ENCODE measurements around the gene ACSS1.

ACSS1 gene

DNA sequence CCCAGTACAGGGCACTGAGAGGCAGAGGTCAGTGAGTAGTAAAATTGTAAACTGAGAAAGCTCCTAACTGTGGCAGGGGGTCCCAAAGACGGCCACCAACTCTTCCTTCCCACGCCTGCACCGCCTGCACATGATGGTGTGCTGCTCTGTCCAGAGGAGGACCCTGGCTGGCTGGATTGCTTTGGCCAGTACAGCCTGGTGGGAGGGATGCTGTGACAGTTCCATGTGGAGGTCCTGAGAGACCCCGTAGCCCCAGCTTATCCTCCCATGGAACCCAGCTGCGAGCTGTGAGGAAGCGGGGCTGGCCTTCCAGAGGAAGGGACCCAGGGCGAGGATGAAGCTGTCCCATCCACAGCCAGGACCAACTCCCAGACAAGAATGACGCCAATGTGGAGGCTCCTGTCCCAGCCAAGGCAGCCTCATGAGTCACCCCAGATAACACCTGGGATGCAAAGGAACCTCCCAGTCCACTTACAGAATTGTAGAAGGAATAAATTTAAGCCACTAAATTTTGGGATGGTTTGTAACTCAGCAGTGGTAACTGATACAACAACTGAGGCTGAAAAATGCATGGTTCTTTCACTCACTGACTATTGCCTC lies 2.0 kb upstream of the ACSS1 start:
- H3K27me3 ChIP-seq (ENCODE audit: insufficient read depth, low read length, poor library complexity, severe bottlenecking): no peaks in the 10 kb centered on the region
- no peaks in the 10 kb centered on the region for H3K36me3 ChIP-seq (ENCODE audit: insufficient read depth, low read length)

DNA sequence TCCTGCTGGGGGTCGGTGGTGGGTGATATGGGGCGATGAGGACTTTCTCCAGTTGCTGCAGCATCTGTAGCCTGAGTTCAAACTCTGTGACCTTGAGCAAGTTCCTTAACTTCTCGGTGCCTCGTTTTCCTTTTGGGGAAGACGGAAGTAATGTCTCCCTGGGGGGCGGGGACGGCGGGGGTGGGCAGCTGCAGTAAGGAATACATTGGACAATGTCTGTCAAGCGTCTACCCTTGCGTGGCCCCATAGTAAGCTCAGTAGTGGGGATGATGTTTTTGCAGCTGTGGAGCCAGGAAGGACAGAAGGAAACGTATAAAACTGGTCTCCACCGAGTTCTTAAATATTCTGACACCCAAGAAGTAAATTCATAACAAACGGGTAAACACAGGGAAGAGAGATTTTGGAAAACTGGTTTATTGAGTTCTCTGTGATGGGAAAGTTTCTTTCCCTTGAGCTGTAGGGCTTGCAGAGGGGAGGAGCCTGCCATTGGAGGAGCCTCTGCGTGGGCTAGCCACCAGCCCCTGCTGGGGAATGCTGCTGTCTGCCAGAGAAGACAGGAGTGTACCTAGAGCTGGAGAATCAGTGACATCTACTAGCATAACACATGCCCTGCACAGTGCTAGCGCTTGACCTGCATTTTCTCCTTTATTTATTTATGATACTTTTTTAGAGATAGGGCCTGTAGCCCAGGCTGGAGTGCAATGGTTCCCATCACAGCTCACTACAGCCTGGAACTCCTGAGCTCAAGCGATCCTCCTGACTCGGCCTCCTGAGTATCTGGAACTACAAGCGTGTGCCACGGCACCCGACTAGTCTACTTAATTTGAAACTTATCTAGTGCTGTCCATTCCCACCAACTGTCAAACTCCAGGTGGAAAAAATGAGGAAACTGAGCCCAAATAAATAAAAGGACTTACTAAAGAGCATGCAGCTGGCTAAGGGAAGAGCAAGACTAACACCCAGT lies 1.2 kb upstream of the ACSS1 start:
- peaks cover 47% of the 10 kb centered on the region for H3K4me1 ChIP-seq (ENCODE audit: insufficient read depth, low read length, poor library complexity, severe bottlenecking)
- no peaks in the 10 kb centered on the region for H3K27me3 ChIP-seq (ENCODE audit: insufficient read depth, low read length, poor library complexity, severe bottlenecking)
- no peaks in the 10 kb centered on the region for H3K9me3 ChIP-seq (ENCODE audit: insufficient read depth, low read depth, low read length)
- peak overlapping the region; percentile 86 for H3K4me2 ChIP-seq (ENCODE audit: low read depth, low read length, poor library complexity, severe bottlenecking)
- H3F3A ChIP-seq (ENCODE audit: low read depth): no peaks in the 10 kb centered on the region
- peak overlapping the region; percentile 97 for H3K9ac ChIP-seq (ENCODE audit: low read depth, low read length, poor library complexity, severe bottlenecking)
- H3K79me2 ChIP-seq (ENCODE audit: insufficient read depth, low read length): peaks cover 37% of the 10 kb centered on the region
- peak overlapping the region; percentile 92 for H3K4me3 ChIP-seq (ENCODE audit: low read length, poor library complexity, severe bottlenecking)
- TF ChIP-seq EZH2phosphoT487 (IDR thresholded peaks at IDR 0.05; ENCODE audit: borderline replicate concordance): no peak
- TF ChIP-seq, protein P1, sequence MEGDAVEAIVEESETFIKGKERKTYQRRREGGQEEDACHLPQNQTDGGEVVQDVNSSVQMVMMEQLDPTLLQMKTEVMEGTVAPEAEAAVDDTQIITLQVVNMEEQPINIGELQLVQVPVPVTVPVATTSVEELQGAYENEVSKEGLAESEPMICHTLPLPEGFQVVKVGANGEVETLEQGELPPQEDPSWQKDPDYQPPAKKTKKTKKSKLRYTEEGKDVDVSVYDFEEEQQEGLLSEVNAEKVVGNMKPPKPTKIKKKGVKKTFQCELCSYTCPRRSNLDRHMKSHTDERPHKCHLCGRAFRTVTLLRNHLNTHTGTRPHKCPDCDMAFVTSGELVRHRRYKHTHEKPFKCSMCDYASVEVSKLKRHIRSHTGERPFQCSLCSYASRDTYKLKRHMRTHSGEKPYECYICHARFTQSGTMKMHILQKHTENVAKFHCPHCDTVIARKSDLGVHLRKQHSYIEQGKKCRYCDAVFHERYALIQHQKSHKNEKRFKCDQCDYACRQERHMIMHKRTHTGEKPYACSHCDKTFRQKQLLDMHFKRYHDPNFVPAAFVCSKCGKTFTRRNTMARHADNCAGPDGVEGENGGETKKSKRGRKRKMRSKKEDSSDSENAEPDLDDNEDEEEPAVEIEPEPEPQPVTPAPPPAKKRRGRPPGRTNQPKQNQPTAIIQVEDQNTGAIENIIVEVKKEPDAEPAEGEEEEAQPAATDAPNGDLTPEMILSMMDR (conservative IDR thresholded peaks at IDR 0.05; ENCODE audit: low read length): no peak
- no peaks in the 10 kb centered on the region for H3K36me3 ChIP-seq (ENCODE audit: insufficient read depth, low read length)
- H2AFZ ChIP-seq (ENCODE audit: low read length): peak overlapping the region; percentile 53; the same call in 1 of the 2 replicates
- H3K9me2 ChIP-seq (replicated peaks; ENCODE audit: low read depth, low read length): no peaks in the 10 kb centered on the region
- peaks cover 24% of the 10 kb centered on the region for H4K20me1 ChIP-seq (ENCODE audit: insufficient read depth, low read length, poor library complexity, severe bottlenecking)

More for the DNA sequence above, 2.0 kb upstream of the ACSS1 start:
- no peak for TF ChIP-seq EZH2phosphoT487 (IDR thresholded peaks at IDR 0.05; ENCODE audit: borderline replicate concordance)
- TF ChIP-seq, protein P1 (conservative IDR thresholded peaks at IDR 0.05; ENCODE audit: low read length): no peak
- Histone ChIP-seq H3K79me2 (ENCODE audit: insufficient read depth, low read length) (peaks cover 29% of the 10 kb centered on the region), H3K4me3 (ENCODE audit: low read length, poor library complexity, severe bottlenecking) (peak overlapping the region; percentile 92), H3F3A (ENCODE audit: low read depth) (no peaks in the 10 kb centered on the region), H2AFZ (ENCODE audit: low read length) (no peak overlapping the region), H3K4me2 (ENCODE audit: low read depth, low read length, poor library complexity, severe bottlenecking) (peak overlapping the region; percentile 86), H4K20me1 (ENCODE audit: insufficient read depth, low read length, poor library complexity, severe bottlenecking) (peaks cover 16% of the 10 kb centered on the region), H3K4me1 (ENCODE audit: insufficient read depth, low read length, poor library complexity, severe bottlenecking) (peaks cover 43% of the 10 kb centered on the region), H3K9ac (ENCODE audit: low read depth, low read length, poor library complexity, severe bottlenecking) (peak overlapping the region; percentile 97), H3K9me3 (ENCODE audit: insufficient read depth, low read depth, low read length) (no peaks in the 10 kb centered on the region), H3K9me2 (replicated peaks; ENCODE audit: low read depth, low read length) (no peaks in the 10 kb centered on the region)

- no peaks in the 10 kb centered on the region for H3K9me2 ChIP-seq (replicated peaks; ENCODE audit: low read depth, low read length)
- H3K4me1 ChIP-seq (ENCODE audit: insufficient read depth, low read length, poor library complexity, severe bottlenecking): peaks cover 61% of the 10 kb centered on the region
- peaks cover 36% of the 10 kb centered on the region for H4K20me1 ChIP-seq (ENCODE audit: insufficient read depth, low read length, poor library complexity, severe bottlenecking)
- peak overlapping the region; percentile 86 for H3K4me2 ChIP-seq (ENCODE audit: low read depth, low read length, poor library complexity, severe bottlenecking)
- H3K4me3 ChIP-seq (ENCODE audit: low read length, poor library complexity, severe bottlenecking): peak overlapping the region; percentile 92
- no peaks in the 10 kb centered on the region for H3K27me3 ChIP-seq (ENCODE audit: insufficient read depth, low read length, poor library complexity, severe bottlenecking)
- no peaks in the 10 kb centered on the region for H3F3A ChIP-seq (ENCODE audit: low read depth)
- peak overlapping the region; percentile 53; the same call in 1 of the 2 replicates for H2AFZ ChIP-seq (ENCODE audit: low read length)
- H3K36me3 ChIP-seq (ENCODE audit: insufficient read depth, low read length): no peaks in the 10 kb centered on the region
- no peak for TF ChIP-seq EZH2phosphoT487 (IDR thresholded peaks at IDR 0.05; ENCODE audit: borderline replicate concordance)
- TF ChIP-seq, protein P1 (conservative IDR thresholded peaks at IDR 0.05; ENCODE audit: low read length): no peak
- peaks cover 51% of the 10 kb centered on the region for H3K79me2 ChIP-seq (ENCODE audit: insufficient read depth, low read length)
- H3K9me3 ChIP-seq (ENCODE audit: insufficient read depth, low read depth, low read length): no peaks in the 10 kb centered on the region
- peak overlapping the region; percentile 97 for H3K9ac ChIP-seq (ENCODE audit: low read depth, low read length, poor library complexity, severe bottlenecking)
Measured at GRCh38 chr20:25057234-25058050, 497 bp downstream of the ACSS1 start.

All from Loucy (cell line).